Hematopoietic multipotent progenitor cell treated with erythropoietin and hydrocortisone succinate and interleukin-3 and kit ligand, for 15 days (in vitro differentiated cells): ENCODE data around the gene GPATCH4.
"Not testable (repeated sequence)": the region's sequence is repeated elsewhere in the genome, so short reads cannot be mapped to it uniquely, and the experiment has no call there.

Source experiments
- DNase-seq: peaks from one replicate; pipeline ENCODE4 v3.0.0-alpha.2; 2015; ENCODE audit warnings: low spot score

GPATCH4 gene

GRCh38 chr1:156574039-156574633 is 27.1 kb downstream of the GPATCH4 start:
- no peak for DNase-seq

- no peak for DNase-seq
Measured at GRCh38 chr1:156572663-156573018, 28.6 kb downstream of the GPATCH4 start.

- DNase-seq = peak; percentile 77
Measured at GRCh38 chr1:156571919-156572662, 29.2 kb downstream of the GPATCH4 start, which contains the start of gene IQGAP3. IQGAP3 (minus strand) TSS chr1:156572565; CDS start chr1:156572529, 36 bp downstream.

GRCh38 chr1:156571261-156571852 is 29.9 kb downstream of the GPATCH4 start:
- DNase-seq = no peak

- no peak for DNase-seq
Measured at GRCh38 chr1:156566436-156566835, 34.8 kb downstream of the GPATCH4 start.

- no peak for DNase-seq
Measured at GRCh38 chr1:156565519-156565918, 35.8 kb downstream of the GPATCH4 start.

GRCh38 chr1:156560585-156561163 is 40.6 kb downstream of the GPATCH4 start:
- DNase-seq = no peak

- DNase-seq = no peak
Measured at GRCh38 chr1:156559797-156560385, 41.4 kb downstream of the GPATCH4 start.

- no peak for DNase-seq
Measured at GRCh38 chr1:156559086-156559796, 42.0 kb downstream of the GPATCH4 start.

- DNase-seq = no peak
Measured at GRCh38 chr1:156556354-156556753, 44.9 kb downstream of the GPATCH4 start.

GRCh38 chr1:156555715-156556114 is 45.6 kb downstream of the GPATCH4 start:
- DNase-seq = no peak

GRCh38 chr1:156554971-156555370 is 46.3 kb downstream of the GPATCH4 start:
- DNase-seq = no peak

GRCh38 chr1:156553860-156554485 is 47.3 kb downstream of the GPATCH4 start:
- no peak for DNase-seq

GRCh38 chr1:156552937-156553336 is 48.3 kb downstream of the GPATCH4 start:
- DNase-seq = not testable (repeated sequence)

GRCh38 chr1:156552518-156552917 is 48.8 kb downstream of the GPATCH4 start:
- no peak for DNase-seq

GRCh38 chr1:156551869-156552268 is 49.4 kb downstream of the GPATCH4 start:
- no peak for DNase-seq

- no peak for DNase-seq
Measured at GRCh38 chr1:156551066-156551643, 50.1 kb downstream of the GPATCH4 start.

GRCh38 chr1:156550346-156550745 is 50.9 kb downstream of the GPATCH4 start:
- DNase-seq = no peak

GRCh38 chr1:156549831-156550230 is 51.4 kb downstream of the GPATCH4 start:
- DNase-seq = no peak

- no peak for DNase-seq
Measured at GRCh38 chr1:156549390-156549789, 51.9 kb downstream of the GPATCH4 start.

GRCh38 chr1:156547982-156548381 is 53.3 kb downstream of the GPATCH4 start:
- DNase-seq = no peak
